Astrocyte (in vitro differentiated cells and primary cell): ENCODE measurements around the gene KDM4B.

ENCODE experiments used
- CTCF ChIP-seq: IDR thresholded peaks from 2 replicates; pipeline ENCODE4 v1.5.1; 2011; ENCODE audit warnings: low read depth, mild to moderate bottlenecking, inconsistent platforms, low read length, moderate library complexity; ENCODE audit not compliant: insufficient read depth
- EZH2 ChIP-seq: IDR thresholded peaks from 2 replicates; pipeline ENCODE4 v1.6.1; 2012; ENCODE audit warnings: mild to moderate bottlenecking, low read length, inconsistent platforms; ENCODE audit not compliant: insufficient read depth

GRCh38 chr19:4923276-4923747 lies 45.6 kb upstream of the KDM4B start:
- TF ChIP-seq CTCF (no peak), EZH2 (no peak)
